ENCODE data around the gene PPP1R7.

PPP1R7 gene

DNA sequence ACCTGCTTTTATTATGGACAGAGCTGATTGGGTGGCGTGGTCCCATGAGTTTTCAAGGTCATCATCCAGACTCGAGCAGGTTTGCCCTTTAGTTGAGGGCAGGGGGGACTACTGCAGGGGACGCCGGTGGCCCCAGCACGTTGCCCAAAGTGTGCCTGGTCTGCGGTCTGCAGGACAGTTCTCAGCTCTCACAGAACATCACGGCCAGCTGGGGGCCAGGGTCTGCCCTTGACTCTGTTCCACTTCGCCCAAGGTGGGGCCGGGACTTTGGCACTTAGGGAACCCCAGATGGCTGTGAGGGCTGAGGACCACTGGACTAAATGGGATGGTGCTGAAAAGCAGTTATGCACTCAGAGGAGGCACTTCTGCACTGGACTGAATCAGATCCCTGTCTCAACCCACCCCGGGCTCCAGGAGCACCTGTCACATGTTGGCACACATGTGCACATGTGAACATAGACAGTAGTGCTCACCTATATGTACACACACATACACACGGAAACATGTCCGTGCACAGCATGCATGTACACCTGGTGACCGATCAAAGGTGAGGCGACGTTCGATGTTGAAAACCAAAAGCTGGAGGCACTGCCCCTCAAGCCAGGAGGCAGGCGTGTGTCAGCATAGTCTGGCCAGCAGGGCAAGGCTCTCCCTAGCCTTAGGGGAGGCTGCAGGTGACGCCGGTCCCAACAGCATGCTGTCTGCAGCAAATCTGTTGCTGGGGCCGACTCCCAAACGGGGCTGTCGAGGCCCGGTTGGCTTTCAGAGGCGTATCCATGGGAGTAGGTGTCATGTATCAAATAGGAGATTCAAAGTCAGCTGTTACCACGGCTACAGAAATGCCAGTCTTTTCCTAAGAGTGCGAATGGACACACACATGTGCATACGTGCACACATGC is 48.4 kb downstream of the PPP1R7 start:
- no peak for DNase-seq

DNA sequence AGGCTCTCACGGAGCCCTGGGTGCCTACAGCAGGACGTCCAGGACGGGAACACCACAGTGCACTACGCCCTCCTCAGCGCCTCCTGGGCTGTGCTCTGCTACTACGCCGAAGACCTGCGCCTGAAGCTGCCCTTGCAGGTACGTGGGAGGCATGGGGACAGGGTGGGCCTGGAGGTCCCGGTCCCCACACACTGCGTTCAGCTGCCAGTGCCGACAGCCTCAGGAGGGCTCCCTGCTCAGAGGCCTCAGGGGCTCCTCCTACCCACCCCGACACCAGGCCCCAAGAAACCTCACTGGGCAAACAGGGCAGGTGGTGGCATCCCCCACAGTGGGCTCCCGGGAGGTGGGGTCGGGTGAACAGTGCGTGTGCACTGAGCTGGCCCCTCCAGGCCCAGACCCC is 49.0 kb downstream of the PPP1R7 start:
- DNase-seq = no peak

DNA sequence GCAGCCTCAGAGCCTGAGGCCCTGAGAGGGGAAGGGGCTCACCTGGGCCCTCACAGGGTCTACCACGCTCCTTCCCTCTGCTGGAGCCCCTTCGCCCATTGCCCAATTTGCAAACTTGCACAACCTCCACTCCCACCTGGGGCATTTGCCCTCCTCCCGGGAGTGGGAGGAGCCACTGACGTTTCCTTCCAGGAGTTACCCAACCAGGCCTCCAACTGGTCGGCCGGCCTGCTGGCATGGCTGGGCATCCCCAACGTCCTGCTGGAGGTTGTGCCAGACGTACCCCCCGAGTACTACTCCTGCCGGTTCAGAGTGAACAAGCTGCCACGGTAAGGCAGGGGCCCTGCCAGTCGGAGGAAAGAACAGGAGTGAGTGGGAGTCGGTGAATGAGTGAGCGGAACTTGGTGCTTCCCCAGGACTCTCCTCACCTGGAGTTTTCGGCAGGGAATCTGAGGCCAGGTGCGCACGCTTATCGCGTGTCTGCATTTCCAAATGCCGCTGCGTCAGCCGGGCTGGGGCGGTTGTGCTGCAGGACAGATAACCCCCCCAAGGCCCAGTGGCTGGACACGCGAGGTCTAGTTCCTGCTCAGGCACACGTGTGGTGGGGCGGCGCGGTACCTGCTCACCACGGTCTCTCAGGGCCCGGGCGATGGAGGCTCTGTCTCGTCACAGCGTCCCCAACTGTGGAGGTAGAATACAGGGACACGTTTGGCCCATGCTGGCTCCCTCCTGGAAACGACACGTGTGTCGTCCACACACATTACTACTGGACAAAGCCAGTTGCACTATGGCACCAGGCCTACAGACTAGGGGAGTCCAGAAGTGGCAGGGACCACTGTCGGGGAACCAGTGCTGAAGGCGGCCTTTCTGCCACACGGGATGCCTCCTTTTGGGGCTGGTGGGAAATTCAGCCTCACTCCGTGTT is 49.9 kb downstream of the PPP1R7 start:
- no peak for DNase-seq

DNA sequence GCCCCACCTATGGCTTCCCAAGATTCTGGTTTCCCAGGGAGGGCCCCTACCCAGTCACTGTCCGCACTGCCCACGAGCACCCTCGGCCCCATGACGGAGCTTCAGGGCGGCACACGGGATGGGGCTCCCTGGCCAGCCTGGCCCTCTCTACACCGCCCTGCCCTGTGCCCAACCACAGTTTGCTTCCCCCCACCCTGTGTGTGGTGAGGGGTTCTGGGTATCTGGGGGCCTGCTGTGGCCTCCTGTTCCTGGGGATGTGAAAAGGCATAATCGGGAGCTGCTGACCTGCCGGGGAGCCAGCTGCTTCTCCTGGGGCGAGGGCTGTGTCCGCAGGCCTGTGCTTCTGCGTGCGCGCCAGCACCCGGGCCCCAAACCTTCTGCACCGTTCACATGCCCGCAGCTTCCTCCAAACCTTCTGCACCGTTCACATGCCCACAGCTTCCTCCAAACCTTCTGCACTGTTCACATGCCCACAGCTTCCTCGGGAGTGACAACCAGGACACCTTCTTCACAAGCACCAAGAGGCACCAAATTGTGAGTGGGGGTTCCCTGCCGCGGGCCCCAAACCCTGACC is 50.6 kb downstream of the PPP1R7 start:
- no peak for DNase-seq

DNA sequence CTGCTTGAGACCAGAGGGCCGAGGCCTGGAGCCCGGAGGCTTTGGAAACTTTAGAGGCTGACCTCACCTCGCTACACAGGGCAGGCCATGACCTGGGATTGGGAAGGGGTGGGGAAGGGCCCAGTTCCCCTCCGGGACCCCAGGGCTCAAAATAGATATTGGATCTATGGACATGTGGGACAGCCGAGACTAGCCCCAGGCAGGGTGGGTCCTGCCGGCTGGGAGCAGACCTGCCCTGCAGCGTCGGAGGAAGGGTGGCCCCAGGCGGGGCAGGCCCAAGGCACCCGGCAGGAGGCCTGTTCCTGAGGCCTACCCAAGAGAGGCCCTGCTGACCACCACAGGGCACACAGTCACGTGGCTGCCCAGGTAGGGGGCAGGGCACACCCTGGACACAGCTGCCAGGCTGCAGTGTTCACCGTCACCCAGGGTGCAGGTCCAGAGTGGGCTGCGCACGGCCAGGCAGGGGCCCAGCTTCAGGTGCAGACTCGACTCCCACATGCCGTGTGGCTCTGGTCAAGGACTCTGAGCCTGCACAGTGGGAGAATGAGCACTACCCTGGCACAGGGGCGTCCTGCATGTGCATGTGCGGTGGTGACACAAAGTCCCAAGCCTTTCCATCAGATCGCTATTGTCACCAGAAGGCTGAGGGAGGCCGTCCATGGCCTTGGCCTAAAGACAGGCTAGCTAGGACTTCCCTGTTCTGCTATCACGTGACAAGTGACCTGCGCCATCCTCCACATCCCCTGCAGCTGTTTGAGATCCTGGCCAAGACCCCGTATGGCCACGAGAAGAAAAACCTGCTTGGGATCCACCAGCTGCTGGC is 51.4 kb downstream of the PPP1R7 start:
- no peak for DNase-seq

DNA sequence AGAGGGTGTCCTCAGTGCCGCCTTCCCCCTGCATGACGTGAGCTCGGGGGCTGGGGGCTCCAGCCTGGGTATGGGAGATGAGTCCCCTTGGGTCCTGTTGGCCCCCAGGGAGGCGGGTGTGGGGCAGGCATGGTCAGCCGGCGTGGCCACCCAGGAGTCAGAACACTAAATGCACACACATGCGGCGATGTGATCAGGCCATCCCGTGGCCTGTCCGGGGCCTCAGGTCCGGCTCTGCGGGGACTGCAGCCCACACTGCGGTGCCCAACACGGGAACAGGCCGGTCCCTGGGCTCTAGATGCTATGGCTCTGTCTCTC is 52.0 kb downstream of the PPP1R7 start:
- no peak for DNase-seq

DNA sequence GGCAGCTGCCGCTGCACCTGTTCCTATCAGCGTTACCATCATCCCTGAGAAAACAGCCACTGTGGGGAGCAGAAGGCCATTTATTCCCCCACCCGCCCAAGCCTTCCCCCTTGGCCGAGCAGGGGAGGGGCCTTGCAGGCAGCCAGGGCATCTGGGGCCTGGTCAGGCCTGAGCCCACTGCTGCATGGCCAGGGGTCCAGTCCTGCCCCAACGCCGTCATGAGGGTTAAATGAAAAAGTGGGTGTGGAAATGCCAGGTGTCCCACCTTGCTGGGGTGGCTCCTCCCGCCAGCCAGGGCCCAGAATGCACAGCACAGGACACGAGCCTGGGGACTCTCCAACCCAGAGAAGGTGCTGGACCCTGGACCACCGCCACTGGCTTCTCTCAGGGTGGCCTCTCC is 52.4 kb downstream of the PPP1R7 start:
- no peak for DNase-seq

DNA sequence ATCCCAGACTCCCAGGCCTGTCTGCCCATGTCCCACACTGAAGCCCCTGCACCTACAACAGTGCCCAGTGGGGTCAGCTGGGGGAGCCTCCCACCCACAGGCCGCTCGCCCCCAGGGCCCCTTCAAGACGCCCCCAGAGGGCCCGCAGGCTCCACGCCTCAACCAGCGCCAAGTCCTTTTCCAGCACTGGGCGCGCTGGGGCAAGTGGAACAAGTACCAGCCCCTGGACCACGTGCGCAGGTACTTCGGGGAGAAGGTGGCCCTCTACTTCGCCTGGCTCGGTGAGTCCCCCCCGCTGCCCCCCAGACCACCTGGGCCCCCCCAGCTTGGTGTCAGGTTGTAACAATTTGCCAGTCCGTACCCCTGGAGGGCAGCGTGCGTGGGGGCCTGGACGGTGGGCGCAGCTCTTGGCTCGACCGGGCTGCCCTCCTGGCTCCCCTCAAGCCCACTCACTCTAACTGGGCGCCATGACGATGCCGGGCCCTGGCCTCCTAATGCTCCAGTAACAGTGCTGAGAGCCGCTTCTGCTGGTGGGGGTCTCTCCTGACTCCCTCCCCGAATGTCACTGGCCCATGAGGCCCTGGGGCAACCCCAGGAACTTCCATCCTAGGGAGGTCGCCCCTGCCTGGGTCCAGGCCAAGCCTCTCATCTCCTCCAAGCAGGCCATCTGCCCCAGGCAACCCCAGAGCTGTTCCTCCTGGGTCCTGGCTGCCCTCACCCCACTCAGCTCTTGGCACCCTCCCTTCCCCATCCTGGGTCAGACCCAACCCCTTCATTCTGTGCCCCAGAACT is 53.1 kb downstream of the PPP1R7 start:
- DNase-seq = no peak

DNA sequence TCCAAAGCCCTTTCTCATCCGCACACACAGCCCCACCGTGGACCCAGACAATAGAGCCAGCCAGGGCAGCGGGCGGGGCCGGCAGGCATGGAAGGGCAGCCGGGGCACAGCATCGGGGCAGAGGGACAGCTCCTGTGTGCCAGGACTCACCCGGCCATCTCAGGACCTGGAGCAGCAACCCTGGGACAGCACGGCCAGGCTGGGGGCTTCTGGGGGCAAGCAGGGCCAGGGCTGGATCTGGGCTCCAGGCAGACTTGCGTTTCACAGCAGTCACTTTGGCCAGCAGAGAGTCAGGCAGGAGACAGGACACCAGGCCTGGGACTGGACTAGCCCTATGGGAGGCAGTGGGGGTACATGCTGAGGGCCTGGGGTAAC is 53.7 kb downstream of the PPP1R7 start:
- DNase-seq = no peak

DNA sequence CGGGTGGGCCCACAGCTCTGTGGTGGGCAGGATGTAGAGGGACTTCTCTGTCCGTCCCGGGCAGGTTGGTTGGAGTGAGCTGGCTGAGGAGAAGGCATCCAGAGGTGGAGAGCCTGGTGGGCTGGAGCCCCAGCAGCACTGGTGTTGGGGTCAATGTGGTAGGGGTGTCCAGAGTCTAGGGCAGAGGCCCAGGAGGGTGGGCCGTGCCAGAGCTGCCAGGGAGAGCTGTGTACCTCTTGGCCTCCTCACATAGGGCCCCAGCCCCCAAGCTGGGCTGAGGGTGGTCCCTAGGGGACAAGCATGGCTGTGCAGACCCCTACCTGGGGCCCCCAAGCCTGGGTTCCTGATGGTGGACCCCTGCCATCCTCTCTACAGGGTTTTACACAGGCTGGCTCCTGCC is 54.2 kb downstream of the PPP1R7 start:
- DNase-seq = no peak

DNA sequence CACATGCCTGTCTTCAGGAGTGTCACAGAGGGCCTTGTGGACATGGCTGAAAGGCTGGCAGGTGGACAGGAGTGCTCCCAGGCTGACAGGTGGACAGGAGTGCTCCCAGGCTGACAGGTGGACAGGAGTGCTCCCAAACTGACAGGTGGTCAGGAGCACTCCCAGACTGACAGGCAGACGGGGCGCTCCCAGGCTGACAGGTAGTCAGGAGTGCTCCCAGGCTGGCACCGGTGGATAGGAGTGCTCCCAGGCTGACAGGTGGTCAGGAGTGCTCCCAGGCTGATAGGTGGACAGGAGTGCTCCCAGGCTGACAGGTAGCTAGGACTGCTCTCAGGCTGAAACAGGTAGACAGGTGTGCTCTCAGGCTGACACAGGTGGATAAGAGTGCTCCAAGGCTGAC is 54.8 kb downstream of the PPP1R7 start:
- no peak for DNase-seq

DNA sequence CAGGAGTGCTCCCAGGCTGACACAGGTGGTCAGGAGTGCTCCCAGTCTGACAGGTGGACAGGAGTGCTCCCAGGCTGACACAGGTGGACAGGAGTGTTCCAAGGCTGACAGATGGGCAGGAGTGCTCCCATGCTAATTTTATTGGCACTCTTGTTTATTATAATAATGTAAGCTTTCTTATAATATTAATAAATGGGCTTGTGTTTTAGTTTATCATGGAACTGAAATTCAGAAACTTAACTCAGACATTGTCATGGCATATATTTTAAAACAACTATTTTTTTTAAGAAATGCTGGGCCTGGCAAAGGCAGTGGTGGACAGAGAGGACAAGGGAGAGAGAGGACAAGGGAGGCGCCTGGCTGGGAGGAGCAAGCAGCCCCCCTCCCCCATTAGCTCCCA is 56.9 kb downstream of the PPP1R7 start:
- no peak for DNase-seq

DNA sequence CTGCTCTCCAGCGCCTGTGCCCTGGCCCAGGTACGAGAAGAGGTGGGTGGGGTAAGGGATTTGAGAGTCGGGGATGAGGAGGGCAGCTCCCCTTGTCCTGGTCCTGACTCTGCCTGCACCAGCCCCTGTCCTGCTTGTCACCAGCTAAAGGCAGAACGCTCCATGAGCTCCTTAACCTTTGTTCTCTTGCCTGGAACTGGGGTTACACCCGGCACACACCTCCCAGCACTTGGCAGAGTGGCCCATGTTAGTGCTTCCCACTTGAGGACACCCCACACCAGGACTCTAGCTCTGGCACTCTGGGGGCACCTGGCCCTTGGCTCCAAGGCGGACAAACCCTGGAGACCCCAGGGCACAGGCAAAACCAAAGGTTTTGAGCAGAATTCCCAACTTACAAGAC is 57.4 kb downstream of the PPP1R7 start:
- no peak for DNase-seq

DNA sequence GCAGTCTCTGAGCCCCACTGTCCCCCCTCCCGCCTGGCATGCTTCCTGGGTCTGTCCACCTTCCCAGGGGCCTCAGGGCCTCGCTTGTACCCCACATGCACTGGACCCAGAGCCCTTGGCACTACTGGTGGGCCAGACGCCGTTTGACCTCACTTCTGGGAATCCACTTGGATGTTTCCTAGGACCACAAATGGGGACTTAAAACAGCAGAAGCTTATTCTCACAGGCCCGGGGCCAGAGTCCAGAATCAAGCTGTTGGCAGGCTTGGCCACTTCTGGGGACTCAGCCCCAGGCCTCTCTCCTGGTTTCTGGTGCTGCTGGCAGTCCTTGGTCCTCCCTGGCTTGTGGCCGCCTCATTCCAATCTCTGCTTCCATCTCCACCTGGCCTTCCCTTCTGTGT is 57.8 kb downstream of the PPP1R7 start:
- DNase-seq = no peak

DNA sequence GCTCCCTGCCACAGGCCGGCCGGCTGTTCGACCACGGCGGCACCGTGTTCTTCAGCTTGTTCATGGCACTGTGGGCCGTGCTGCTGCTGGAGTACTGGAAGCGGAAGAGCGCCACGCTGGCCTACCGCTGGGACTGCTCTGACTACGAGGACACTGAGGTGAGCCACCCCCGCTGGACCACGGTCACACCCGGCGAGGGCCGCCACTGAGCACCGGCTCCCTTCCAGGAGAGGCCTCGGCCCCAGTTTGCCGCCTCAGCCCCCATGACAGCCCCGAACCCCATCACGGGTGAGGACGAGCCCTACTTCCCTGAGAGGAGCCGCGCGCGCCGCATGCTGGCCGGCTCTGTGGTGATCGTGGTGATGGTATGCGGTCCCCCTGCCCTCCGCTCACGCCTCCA is 59.0 kb downstream of the PPP1R7 start:
- no peak for DNase-seq

DNA sequence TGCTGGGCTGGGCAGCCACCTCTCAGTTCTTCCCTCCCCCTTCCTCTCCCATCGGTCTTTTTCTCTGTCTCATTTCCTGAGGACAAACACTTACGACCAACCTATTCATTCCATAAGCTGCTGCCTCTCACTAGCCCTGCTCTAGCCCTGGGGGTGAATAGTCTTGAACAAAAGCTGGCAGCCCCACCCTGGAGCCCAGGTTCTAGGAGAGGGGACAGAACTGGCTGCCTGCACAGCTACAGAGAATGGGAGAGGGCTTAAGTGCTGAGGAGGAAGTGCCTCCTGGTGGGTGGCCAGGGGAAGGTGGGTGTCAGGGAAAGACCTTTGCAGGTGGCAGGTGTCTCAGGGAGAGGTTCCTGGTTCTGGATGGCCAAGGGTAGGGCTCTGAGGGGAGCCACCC is 61.0 kb downstream of the PPP1R7 start:
- no peak for DNase-seq

DNA sequence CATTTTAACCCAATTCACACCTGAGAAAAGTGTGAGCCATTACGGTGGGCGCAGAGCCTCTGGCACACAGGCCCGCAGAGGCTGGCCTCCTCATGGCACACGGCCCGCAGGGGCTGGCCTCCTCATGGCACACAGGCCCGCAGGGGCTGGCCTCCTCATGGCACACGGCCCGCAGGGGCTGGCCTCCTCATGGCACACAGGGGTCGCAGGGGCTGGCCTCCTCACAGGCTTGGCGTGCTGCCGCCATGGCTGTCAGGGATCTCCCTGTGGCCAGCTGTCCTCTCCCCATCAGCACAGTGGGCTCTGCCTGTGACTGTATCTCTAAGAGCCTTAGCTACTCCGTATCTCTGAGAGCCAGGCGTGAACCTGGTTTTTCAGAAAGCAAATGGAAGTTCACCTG is 62.8 kb downstream of the PPP1R7 start:
- no peak for DNase-seq

DNA sequence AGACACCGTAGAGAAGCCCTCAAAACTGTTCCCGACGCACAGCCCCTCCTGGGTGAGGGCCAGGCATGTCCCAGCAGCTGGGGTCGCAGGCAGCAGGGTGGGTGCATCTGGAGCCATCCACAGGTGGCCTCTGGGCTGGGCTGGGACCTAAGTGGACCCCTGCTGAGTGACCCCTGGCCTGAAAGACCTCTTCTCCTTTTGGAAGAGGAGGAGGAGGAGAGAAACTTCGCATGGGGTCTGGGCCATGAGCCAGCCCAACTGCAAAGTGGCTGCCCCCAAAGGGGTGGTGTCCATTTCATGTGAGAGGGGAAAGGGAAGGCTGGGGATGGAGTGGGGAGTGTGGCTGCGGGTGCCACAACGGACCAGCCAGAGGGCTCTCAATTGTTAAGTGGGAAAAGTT is 63.3 kb downstream of the PPP1R7 start:
- no peak for DNase-seq

DNA sequence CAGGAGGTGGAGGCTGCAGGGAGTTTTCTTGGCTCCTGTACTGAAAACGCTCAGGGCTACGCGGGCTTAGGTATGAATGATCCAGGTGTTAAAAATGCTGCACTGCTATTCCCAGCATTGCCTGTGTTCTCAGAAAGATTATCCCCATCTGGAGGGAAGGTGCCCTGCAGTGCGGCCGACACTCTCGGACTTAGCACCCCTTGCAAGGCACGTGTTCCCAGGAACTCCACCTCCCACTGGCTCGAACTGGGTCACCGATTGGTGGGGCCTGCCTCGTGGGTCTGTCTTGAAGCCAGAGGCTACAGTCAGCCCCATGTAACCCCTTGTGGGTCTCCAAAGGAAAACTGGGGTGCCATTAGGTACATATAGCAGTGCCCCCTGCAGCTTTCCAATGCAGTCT is 63.9 kb downstream of the PPP1R7 start:
- DNase-seq = no peak

DNA sequence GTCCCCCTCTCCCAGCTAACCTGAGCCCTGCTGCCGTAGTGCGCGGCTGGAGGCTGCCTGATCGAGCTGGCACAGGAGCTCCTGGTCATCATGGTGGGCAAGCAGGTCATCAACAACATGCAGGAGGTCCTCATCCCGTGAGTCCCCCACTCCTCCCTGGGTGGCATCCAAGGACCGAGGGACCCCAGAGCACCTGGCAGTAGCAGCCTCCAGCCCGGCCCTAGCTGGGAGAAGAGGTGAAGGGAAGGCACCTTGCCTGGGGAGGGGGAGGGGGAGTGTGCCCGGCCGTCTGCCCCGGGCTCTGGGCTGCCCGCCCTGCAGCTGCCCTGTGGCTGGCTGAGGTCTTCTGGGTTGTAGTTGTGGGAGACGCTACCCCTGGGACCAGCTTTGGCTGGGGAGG is 64.5 kb downstream of the PPP1R7 start:
- no peak for DNase-seq

DNA sequence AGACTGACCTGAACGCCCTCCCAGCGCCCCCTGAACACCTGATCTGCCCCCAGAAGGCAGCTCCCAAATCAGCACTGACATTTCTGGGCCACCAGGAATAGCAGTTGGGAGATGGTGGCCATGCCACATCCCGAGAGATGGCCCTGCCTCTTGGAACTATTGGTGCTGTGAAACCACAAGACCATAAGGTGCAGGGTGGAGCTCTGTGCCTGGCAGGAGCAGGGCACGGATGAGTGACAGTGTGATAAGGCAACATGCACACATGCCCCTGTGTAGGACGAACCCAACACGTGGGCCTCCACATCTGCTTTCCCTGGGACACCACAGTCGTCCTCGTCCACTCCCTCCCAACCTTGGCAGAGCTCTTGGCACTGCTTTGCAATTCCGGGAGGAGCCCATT is 65.2 kb downstream of the PPP1R7 start:
- no peak for DNase-seq

DNA sequence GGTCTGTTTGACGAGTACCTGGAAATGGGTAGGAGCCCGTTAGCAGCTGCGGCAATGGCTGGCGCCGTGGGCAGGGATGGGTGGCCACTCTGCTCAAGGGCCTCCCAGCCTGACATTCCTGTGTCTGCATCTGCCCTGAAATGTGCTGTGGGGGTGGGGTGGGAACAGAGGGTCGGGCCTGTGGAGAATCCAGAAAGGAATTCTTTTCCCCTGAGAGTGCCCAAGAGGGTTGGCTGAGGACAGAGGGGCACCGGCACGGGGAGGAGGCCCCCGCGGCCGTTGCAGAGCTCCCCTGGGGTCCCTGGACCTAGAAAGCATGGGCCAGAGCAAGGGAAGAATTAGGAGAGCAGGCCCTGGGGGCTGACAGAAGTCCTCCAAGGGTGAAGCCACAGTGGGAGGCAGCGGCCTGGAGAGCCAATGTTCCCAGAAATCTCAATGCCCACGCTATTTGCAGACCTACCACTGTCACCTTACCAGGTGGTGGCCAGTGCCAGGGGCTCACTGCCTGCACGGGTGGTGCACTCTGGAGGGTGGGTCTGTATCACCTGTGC is 66.0 kb downstream of the PPP1R7 start:
- no peak for DNase-seq

All from activated CD4-positive, CD25-positive, alpha-beta regulatory T cell (primary cell).